OCI-LY7 (cell line): ENCODE data around the gene CAPN8. TPM values are rescaled to one million over a fixed set of nuclear protein-coding genes. Genes with fewer than 3 reads are reported as not detected.

Experiments
- BruUV-seq: library from RNA; stranded (reverse); fragments of 400-500 nt; replicated peaks from 2 replicates; lab custom pipeline; 2021; lab: Mats Ljungman, UMichigan
- CTCF ChIA-PET: fragments of 300-600 bp; sonication (Branson Sonifier 250); formaldehyde crosslinking; loops from one replicate; lab custom pipeline; 2022; ENCODE audit warnings: antibody characterized with exemption; ENCODE audit not compliant: unreplicated experiment; lab: Charles Lee
- POLR2A ChIA-PET: fragments of 300-600 bp; sonication (Branson Sonifier 250); formaldehyde crosslinking; loops from one replicate; lab custom pipeline; 2022; ENCODE audit warnings: antibody characterized with exemption; lab: Charles Lee
- DNase-seq: peaks from one replicate; pipeline ENCODE4 v3.0.0-alpha.2; 2015; ENCODE audit warnings: low spot score
- H2AFZ ChIP-seq: fragments of 200-600 bp; sonication (generic), shearing (Covaris generic); 2 replicates; pipeline ENCODE4 v1.6.1; 2014; ENCODE audit warnings: mild to moderate bottlenecking, antibody characterized with exemption, low read length, moderate library complexity
- H3K27ac ChIP-seq: fragments of 200-600 bp; sonication (generic); 2 replicates; pipeline ENCODE4 v1.5.1; 2014; ENCODE audit warnings: mixed run types, low read depth, mild to moderate bottlenecking, moderate library complexity, low read length, inconsistent platforms; ENCODE audit not compliant: poor library complexity, severe bottlenecking
- H3K36me3 ChIP-seq: fragments of 200-600 bp; sonication (generic); 2 replicates; pipeline ENCODE4 v1.6.1; 2014; ENCODE audit warnings: mild to moderate bottlenecking, antibody characterized with exemption, low read length, moderate library complexity, mixed read lengths; ENCODE audit not compliant: insufficient read depth
- H3K4me1 ChIP-seq: fragments of 200-600 bp; sonication (generic); 2 replicates; pipeline ENCODE4 v1.5.1; 2014; ENCODE audit warnings: mild to moderate bottlenecking, low read length; ENCODE audit not compliant: insufficient read depth, poor library complexity, severe bottlenecking
- H3K4me2 ChIP-seq: fragments of 200-600 bp; sonication (generic); 2 replicates; pipeline ENCODE4 v1.6.1; 2014; ENCODE audit warnings: mild to moderate bottlenecking, low read length
- H3K4me3 ChIP-seq: fragments of 200-600 bp; sonication (generic); 2 replicates; pipeline ENCODE4 v1.5.1; 2014; ENCODE audit warnings: mild to moderate bottlenecking, low read depth, low read length; ENCODE audit not compliant: poor library complexity, severe bottlenecking
- H3K79me2 ChIP-seq: fragments of 200-600 bp; sonication (generic); 2 replicates; pipeline ENCODE4 v1.6.1; 2016; ENCODE audit warnings: low read depth, mild to moderate bottlenecking, low read length, moderate library complexity, mixed read lengths; ENCODE audit not compliant: insufficient read depth
- H3K9me2 ChIP-seq: fragments of 200-600 bp; sonication (generic); 2 replicates; pipeline ENCODE4 v1.6.1; 2016; ENCODE audit warnings: mild to moderate bottlenecking, low read length, mixed read lengths; ENCODE audit not compliant: insufficient read depth
- H3K9me3 ChIP-seq: fragments of 200-600 bp; sonication (generic); 2 replicates; pipeline ENCODE4 v1.6.1; 2014; ENCODE audit warnings: mild to moderate bottlenecking, mixed run types, low read length, mixed read lengths
- H4K20me1 ChIP-seq: fragments of 200-600 bp; sonication (generic); 2 replicates; pipeline ENCODE4 v1.6.1; 2014; ENCODE audit warnings: mild to moderate bottlenecking, antibody characterized with exemption, low read length, moderate library complexity, mixed read lengths; ENCODE audit not compliant: insufficient read depth
- CTCF ChIP-seq: fragments of 200-600 bp; sonication (generic); conservative IDR thresholded peaks from 2 replicates; pipeline ENCODE4 v1.5.1; 2014; ENCODE audit warnings: mild to moderate bottlenecking, antibody characterized with exemption, low read length, moderate library complexity, mixed read lengths
- EZH2phosphoT487 ChIP-seq: fragments of 200-600 bp; sonication (generic); IDR thresholded peaks from 2 replicates; pipeline ENCODE4 v1.6.1; 2018; ENCODE audit warnings: low read depth, borderline replicate concordance, mild to moderate bottlenecking, mixed run types, antibody characterized with exemption, low read length, moderate library complexity, mixed read lengths
- intact Hi-C: fragments of 100-400 bp; cut with micrococcal nuclease; formaldehyde crosslinking; loops from one replicate; pipeline ENCODE4 v1.10.0; 2022; ENCODE audit not compliant: unreplicated experiment
- total RNA-seq, 2 experiments: library from RNA; depleted of rRNA in 1 of 2; stranded (reverse); fragments of >200 nt in 1 of 2; shearing (Covaris generic) in 1 of 2; gene quantifications; 2 replicates each; pipeline ENCODE4 v1.2.3, GENCODE V29; 2014 to 2022

CAPN8 gene
- total RNA-seq, 2 experiments from 2014 or later: not detected

GRCh38 chr1:223683586-223684487 is 18.3 kb upstream of the CAPN8 start:
- no peaks in the 10 kb centered on the region for H3K36me3 ChIP-seq
- no peaks in the 10 kb centered on the region for H3K4me1 ChIP-seq
- H3K27ac ChIP-seq: no peak overlapping the region
- no peak overlapping the region for H2AFZ ChIP-seq
- H3K9me2 ChIP-seq: no peaks in the 10 kb centered on the region
- ChIA-PET CTCF (no interaction called here), POLR2A (no interaction called here)
- no peak overlapping the region for H3K4me3 ChIP-seq
- no peaks in the 10 kb centered on the region for H3K79me2 ChIP-seq
- no peaks in the 10 kb centered on the region; the same call in 1 of the 2 replicates for H4K20me1 ChIP-seq
- H3K9me3 ChIP-seq: no peaks in the 10 kb centered on the region
- peak; percentile 37 for DNase-seq
- no peak overlapping the region for H3K4me2 ChIP-seq
- no TSS peak for BruUV-seq
- intact Hi-C loops: loop anchor here (1.0 to 2.0 kb wide), 2 partner anchors 153 to 551 kb away; no protein-coding TSS in a partner anchor
- TF ChIP-seq CTCF: peak; percentile 80
- TF ChIP-seq EZH2phosphoT487: no peak

- intact Hi-C loops: no loop called here
- CTCF ChIA-PET: no interaction called here
- H3K4me2 ChIP-seq: no peak overlapping the region
Observed at GRCh38 chr1:223682502-223682901, 17.0 kb upstream of the CAPN8 start.

More at GRCh38 chr1:223682502-223682901, 17.0 kb upstream of the CAPN8 start:
- no TSS peak for BruUV-seq
- Histone ChIP-seq H3K9me2 (no peaks in the 10 kb centered on the region), H4K20me1 (no peaks in the 10 kb centered on the region; the same call in 1 of the 2 replicates), H3K27ac (no peak overlapping the region), H3K79me2 (no peaks in the 10 kb centered on the region), H3K4me1 (no peaks in the 10 kb centered on the region), H2AFZ (no peak overlapping the region), H3K4me3 (no peak overlapping the region), H3K36me3 (no peaks in the 10 kb centered on the region), H3K9me3 (no peaks in the 10 kb centered on the region)
- TF ChIP-seq CTCF (no peak), EZH2phosphoT487 (no peak)
- no peak for DNase-seq
- POLR2A ChIA-PET: no interaction called here
